Fibroblast of pulmonary artery (primary cell): ENCODE results near the gene TRIB2.

Experiments used
- DNase-seq: peaks from one replicate; pipeline ENCODE4 v3.0.0-alpha.2; 2010; ENCODE audit warnings: low read depth
- H3K4me3 ChIP-seq: replicated peaks from 2 replicates; pipeline ENCODE4 v1.5.1; 2011; ENCODE audit warnings: low read depth, mild to moderate bottlenecking, control low read depth, low read length, moderate library complexity
- CTCF ChIP-seq: IDR thresholded peaks from 2 replicates; pipeline ENCODE4 v1.5.1; 2011; ENCODE audit warnings: mild to moderate bottlenecking, control low read depth, low read length, inconsistent platforms; ENCODE audit errors: missing control alignments

Gene TRIB2

GRCh38 chr2:12705230-12705629 is 11.5 kb upstream of the TRIB2 start:
- DNase-seq: no peak

GRCh38 chr2:12705742-12706141 is 11.0 kb upstream of the TRIB2 start:
- H3K4me3 ChIP-seq: no peak overlapping the region
- no peak for DNase-seq
- no peak for TF ChIP-seq CTCF

More at GRCh38 chr2:12705230-12705629, 11.5 kb upstream of the TRIB2 start:
- TF ChIP-seq CTCF: no peak
- no peak overlapping the region for H3K4me3 ChIP-seq

- no peak overlapping the region for H3K4me3 ChIP-seq
- DNase-seq: no peak
These were observed 8.1 kb upstream of the TRIB2 start for GRCh38 chr2:12708508-12709206.

GRCh38 chr2:12709207-12709522 is 7.6 kb upstream of the TRIB2 start:
- no peak overlapping the region for H3K4me3 ChIP-seq
- DNase-seq: no peak
- no peak for TF ChIP-seq CTCF

More at GRCh38 chr2:12708508-12709206, 8.1 kb upstream of the TRIB2 start:
- TF ChIP-seq CTCF: no peak

- no peak for TF ChIP-seq CTCF
- DNase-seq: no peak
- H3K4me3 ChIP-seq: no peak overlapping the region
These were observed 6.4 kb upstream of the TRIB2 start for GRCh38 chr2:12710301-12710700.

- no peak for TF ChIP-seq CTCF
- H3K4me3 ChIP-seq: no peak overlapping the region
- DNase-seq: no peak
These were observed 5.4 kb upstream of the TRIB2 start for GRCh38 chr2:12711339-12711738.

GRCh38 chr2:12712881-12713280 is 3.9 kb upstream of the TRIB2 start:
- peak; percentile 86 for DNase-seq

More at GRCh38 chr2:12712881-12713280, 3.9 kb upstream of the TRIB2 start:
- TF ChIP-seq CTCF: no peak
- no peak overlapping the region for H3K4me3 ChIP-seq
